ENCODE measurements around the gene EPHA4. TPM values are rescaled to one million over a fixed set of nuclear protein-coding genes. Genes with fewer than 3 reads are reported as not detected.

The EPHA4 gene
- total and polyA plus RNA-seq, 5 experiments from 2014 or later = 0.41 to 9.7 (median 4.5) TPM

DNA sequence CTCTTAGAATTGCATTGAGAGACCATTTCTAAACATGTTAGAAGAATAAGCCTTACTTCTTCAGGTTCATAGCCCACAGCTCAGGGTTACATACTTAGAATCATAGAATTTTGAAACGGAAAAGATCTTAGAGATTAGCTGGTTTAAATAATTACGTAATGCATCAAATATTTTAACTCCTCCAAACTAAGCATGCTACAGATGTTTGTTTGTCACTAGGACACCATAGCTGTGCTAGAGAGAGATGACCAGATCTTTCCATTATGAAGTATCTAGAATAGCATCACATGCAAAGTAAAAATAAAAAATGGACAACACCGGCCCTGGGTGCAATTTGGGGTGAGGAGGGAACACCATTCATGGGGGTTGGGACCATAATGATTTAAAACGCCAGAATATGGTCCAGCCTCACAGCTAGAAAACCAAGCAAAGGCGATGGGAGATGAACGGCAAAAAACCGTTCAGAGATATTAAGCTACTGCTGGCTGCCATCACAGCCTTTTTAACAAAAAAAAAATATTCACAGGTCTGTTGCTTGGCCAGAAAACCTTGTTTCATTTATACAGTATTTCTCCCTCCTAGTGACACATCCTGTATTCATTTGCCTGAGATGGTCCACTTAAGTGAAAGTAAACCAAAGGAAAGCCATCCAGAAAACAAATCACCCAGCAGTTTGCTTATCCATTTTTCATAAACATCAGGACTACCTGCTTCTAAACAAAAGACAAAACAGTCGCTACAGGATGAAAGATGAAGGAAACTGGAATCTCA lies 94.2 kb downstream of the EPHA4 start:
- POLR2A ChIA-PET = no interaction called here
- peaks cover 0 to 3% (median 0%) of the 10 kb centered on the region in 5 donors for H3K27me3 Mint-ChIP-seq
- ATAC-seq (no peak), DNase-seq (no peak)
- no peak overlapping the region for H3K4me3 Mint-ChIP-seq
- peaks cover 0 to 1% (median 0%) of the 10 kb centered on the region in 9 donors for H3K9me3 Mint-ChIP-seq
- no peak overlapping the region for H3K27ac Mint-ChIP-seq
- no peaks in the 10 kb centered on the region for H3K4me1 Mint-ChIP-seq
- no peaks in the 10 kb centered on the region for H3K36me3 Mint-ChIP-seq

DNA sequence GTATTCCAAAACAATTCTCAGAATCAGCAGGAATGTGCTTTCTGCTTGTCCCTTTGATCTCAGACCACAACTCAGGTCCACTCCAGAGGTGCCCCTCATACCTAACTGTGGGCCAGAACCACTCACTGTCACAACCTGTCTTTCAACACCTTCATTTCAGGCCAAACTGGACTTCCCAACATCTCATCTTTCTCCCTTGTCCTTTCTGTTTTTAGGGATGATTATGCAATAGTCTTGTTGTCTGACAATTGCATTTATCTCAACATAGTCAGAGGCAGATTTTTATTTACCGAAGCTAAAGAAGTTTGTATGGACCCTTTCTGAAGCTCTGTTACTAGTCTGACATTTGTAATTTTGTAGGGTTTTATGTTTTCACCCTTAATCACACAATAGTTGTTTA lies 95.9 kb downstream of the EPHA4 start:
- no peak for ATAC-seq
- Mint-ChIP-seq H3K4me3 (no peak overlapping the region), H3K9me3 (peaks cover 0 to 1% (median 0%) of the 10 kb centered on the region in 9 donors), H3K36me3 (no peaks in the 10 kb centered on the region), H3K4me1 (no peaks in the 10 kb centered on the region), H3K27me3 (peaks cover 0 to 3% (median 0%) of the 10 kb centered on the region in 5 donors), H3K27ac (no peak overlapping the region)
- POLR2A ChIA-PET = no interaction called here
- no peak for DNase-seq

DNA sequence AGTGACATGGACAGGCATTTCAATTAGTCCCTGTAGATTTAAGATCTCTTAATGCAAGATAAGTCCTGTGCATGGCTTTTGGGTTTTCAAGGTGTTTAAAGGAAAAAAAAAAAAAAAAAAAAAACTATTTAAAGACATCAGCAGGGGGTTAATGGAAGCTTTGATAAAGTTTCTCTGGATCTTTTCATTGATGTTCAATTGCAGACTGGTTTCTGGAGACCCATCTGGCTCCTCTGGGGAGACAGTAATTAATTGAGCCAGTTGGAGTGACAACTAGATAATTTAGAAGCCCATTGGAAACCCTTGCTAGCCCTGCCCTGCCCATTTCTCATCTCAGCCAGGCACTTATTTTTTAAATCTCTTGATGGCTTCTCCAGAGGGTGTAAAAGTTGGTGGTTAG lies 98.7 kb downstream of the EPHA4 start:
- Mint-ChIP-seq H3K27ac (no peak overlapping the region), H3K4me3 (no peak overlapping the region), H3K9me3 (peaks cover 0 to 1% (median 0%) of the 10 kb centered on the region in 9 donors), H3K27me3 (peaks cover 0 to under 1% (median 0%) of the 10 kb centered on the region in 5 donors), H3K36me3 (no peaks in the 10 kb centered on the region), H3K4me1 (no peaks in the 10 kb centered on the region)
- POLR2A ChIA-PET = no interaction called here
- ATAC-seq (no peak), DNase-seq (no peak)

DNA sequence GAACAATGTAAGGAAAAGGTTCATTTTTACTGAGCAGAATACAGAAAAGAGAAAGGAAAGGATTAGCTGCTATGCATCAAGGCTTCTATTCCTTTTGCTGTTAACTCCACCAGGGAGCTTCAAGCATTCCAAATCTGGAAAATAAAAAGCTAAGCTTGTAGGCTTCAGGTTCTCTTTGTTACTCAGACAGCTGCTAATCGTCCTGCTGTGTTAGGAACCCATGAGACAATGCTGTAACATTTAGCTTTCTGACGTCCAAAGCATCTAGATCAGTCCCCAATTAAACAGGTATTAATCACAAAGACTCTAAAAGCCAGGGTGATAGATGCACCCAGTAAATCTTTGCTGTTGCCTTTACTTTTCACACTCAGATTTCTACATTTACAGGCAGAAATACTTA lies 103.8 kb downstream of the EPHA4 start:
- H3K27me3 Mint-ChIP-seq = peaks cover 0 to 5% (median 0%) of the 10 kb centered on the region in 5 donors
- POLR2A ChIA-PET = no interaction called here
- no peak overlapping the region for H3K4me3 Mint-ChIP-seq
- H3K27ac Mint-ChIP-seq = no peak overlapping the region
- H3K4me1 Mint-ChIP-seq = peaks cover 0 to 36% (median 1%) of the 10 kb centered on the region in 4 donors
- H3K36me3 Mint-ChIP-seq = no peaks in the 10 kb centered on the region
- ATAC-seq (no peak), DNase-seq (no peak)
- no peaks in the 10 kb centered on the region for H3K9me3 Mint-ChIP-seq

DNA sequence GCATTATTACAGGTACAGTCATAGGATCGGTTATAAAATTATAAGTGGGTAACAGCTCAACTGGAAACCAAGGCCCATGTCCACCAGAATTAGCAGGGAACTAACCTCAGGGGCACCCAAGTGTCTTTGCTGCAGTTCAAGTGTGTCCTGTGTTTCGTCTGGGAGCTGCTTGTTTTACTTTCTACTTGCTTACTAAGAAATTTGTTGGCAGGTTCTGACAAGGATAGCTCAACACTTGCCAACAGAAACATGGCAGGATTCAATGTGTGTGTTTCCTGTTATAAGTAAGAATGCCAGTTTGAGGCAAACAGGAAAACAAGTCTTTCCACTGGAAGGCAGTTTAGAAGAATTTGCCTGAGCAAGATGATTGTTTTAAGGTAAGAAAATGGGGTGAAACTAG lies 104.5 kb downstream of the EPHA4 start:
- DNase-seq (no peak), ATAC-seq (no peak)
- H3K27me3 Mint-ChIP-seq = peaks cover 0 to 8% (median 0%) of the 10 kb centered on the region in 5 donors
- H3K4me1 Mint-ChIP-seq = peaks cover 0 to 43% (median 4%) of the 10 kb centered on the region in 4 donors
- POLR2A ChIA-PET = no interaction called here
- no peaks in the 10 kb centered on the region for H3K9me3 Mint-ChIP-seq
- peak overlapping the region in 1 of 10 donors; percentile 0 for H3K27ac Mint-ChIP-seq
- no peaks in the 10 kb centered on the region for H3K36me3 Mint-ChIP-seq
- H3K4me3 Mint-ChIP-seq = no peak overlapping the region

DNA sequence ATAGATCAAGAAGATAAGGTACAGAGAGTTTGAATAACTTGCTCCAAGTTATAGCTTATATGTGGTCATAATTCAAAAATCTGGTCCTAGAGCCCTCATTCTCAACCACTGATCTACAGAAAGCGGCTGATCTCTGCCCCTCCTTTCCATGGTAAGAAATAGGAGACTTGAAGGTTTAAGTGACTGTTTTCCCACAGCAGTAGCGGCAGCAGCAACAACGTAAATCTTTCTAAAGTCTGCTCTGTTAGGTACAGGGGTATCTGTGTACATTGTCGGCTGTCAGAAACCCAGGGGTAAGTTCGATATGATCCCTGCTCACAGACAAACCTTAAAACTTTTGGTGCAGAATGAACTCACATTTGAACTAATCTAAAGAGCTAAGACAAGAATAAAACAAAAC lies 105.4 kb downstream of the EPHA4 start:
- Mint-ChIP-seq H3K27ac (peak overlapping the region in 1 of 10 donors; percentile 68), H3K36me3 (no peaks in the 10 kb centered on the region), H3K27me3 (peaks cover 0 to 8% (median 0%) of the 10 kb centered on the region in 5 donors), H3K4me1 (peaks cover 0 to 46% (median 5%) of the 10 kb centered on the region in 4 donors), H3K9me3 (no peaks in the 10 kb centered on the region), H3K4me3 (no peak overlapping the region)
- POLR2A ChIA-PET = no interaction called here
- ATAC-seq = no peak
- DNase-seq = no peak

DNA sequence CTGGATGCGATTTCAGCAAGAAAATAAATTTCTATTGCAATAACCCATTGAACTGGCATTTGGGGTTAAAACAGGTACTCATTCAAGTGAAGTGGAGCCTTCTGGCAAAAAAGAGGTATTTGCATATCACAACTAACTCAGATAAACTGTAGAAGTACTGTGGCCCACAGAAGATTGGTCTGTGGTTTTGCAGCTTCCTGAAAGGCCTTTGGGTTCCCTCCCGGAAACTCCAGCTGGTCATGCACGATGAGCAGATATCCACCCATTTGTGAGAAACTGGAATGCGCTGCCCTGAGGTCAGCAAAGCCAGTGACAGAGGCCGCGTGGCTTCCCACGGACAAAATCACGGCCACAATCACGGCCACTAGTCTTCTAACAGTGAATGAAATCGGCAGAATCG lies 106.3 kb downstream of the EPHA4 start:
- peaks cover 0 to 46% (median 5%) of the 10 kb centered on the region in 4 donors for H3K4me1 Mint-ChIP-seq
- no peak for ATAC-seq
- H3K27ac Mint-ChIP-seq = peak overlapping the region in 2 of 10 donors; percentile 28 to 68
- H3K27me3 Mint-ChIP-seq = peaks cover 0 to 8% (median 0%) of the 10 kb centered on the region in 5 donors
- peak overlapping the region in 1 of 10 donors; percentile 40 for H3K4me3 Mint-ChIP-seq
- POLR2A ChIA-PET = no interaction called here
- peak in 1 of 10 donors; percentile 1 for DNase-seq
- no peaks in the 10 kb centered on the region for H3K36me3 Mint-ChIP-seq
- no peaks in the 10 kb centered on the region for H3K9me3 Mint-ChIP-seq

DNA sequence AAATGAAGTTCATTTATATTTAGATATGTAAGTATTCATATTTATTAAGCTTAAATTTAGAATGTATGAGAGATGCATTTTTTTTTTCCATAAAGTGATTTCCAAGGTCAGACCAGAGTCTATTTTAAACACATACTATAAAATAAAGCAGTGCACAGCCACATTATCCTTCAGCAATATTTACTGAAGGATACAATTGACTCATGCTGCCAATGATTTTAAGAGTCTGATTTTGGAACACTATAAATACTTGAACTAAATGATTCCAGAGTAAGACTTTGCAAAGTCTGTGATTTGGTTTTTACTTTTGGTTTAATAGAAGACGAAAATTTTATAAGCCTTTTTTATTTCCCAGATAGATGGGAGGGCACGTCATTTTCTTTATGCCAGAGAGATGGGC lies 107.1 kb downstream of the EPHA4 start:
- POLR2A ChIA-PET = no interaction called here
- H3K4me3 Mint-ChIP-seq = no peak overlapping the region
- no peaks in the 10 kb centered on the region for H3K36me3 Mint-ChIP-seq
- peak overlapping the region in 1 of 10 donors; percentile 68 for H3K27ac Mint-ChIP-seq
- no peak for DNase-seq
- H3K9me3 Mint-ChIP-seq = no peaks in the 10 kb centered on the region
- no peak for ATAC-seq
- peaks cover 0 to 46% (median 5%) of the 10 kb centered on the region in 4 donors for H3K4me1 Mint-ChIP-seq
- peaks cover 0 to 9% (median 1%) of the 10 kb centered on the region in 5 donors for H3K27me3 Mint-ChIP-seq

DNA sequence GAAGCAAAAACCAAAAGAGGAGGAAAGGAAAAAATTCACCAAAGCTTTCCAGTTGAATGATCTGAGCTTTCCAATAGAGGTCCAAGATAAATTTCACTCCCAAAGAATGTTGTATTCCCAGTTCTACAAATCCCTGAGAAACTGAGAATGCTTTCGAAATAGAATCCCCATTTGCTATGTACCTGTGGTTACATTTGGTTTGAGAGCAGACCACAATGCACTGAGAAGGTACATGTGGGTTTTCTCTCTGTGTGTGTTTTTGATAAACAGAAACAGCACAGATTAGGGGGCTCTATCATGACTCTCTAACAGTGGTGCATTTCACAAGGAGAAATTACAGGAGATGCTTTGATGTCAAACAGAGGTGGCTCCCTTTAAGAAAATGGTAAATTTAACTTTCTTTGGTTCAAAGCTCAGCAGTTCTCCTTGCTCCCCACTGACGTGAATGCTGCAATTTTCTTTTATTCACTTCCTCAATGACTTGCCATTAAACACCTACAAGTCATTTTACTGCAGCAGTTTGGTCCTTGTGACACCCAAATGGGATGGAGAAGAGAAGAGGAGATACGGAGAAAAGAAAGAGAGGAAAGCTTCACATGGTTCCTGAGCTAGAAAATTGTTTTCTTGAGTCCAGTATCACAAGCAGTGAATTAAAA lies 108.7 kb downstream of the EPHA4 start:
- H3K36me3 Mint-ChIP-seq = no peaks in the 10 kb centered on the region
- peak overlapping the region in 2 of 10 donors; percentile 2 to 5 for H3K4me3 Mint-ChIP-seq
- H3K27me3 Mint-ChIP-seq = peaks cover 0 to 14% (median 11%) of the 10 kb centered on the region in 5 donors
- POLR2A ChIA-PET = no interaction called here
- DNase-seq (no peak), ATAC-seq (no peak)
- peak overlapping the region in 2 of 10 donors; percentile 40 to 66 for H3K27ac Mint-ChIP-seq
- H3K4me1 Mint-ChIP-seq = peaks cover 0 to 46% (median 5%) of the 10 kb centered on the region in 4 donors
- H3K9me3 Mint-ChIP-seq = no peaks in the 10 kb centered on the region

DNA sequence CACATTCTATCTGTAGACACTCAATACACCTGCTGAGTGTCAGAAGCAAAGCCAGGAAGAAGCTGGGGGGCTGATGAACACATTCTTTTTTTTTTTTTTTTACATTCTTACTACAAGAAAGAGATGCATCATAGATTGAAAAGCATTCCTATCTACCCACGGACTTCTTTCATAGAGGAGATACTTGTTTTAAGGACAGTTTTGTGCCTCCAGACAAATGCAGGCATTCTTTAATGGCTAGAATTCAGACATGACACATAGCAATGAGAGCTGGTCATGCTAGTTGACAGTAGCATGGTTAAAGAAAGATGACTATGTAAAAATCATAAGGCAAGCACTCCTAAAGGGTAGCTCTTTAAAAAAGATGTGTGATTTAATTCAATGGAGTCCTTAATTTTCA lies 110.2 kb downstream of the EPHA4 start:
- ATAC-seq (no peak), DNase-seq (no peak)
- H3K36me3 Mint-ChIP-seq = no peaks in the 10 kb centered on the region
- POLR2A ChIA-PET = no interaction called here
- peaks cover 0 to 43% (median 5%) of the 10 kb centered on the region in 4 donors for H3K4me1 Mint-ChIP-seq
- H3K9me3 Mint-ChIP-seq = no peaks in the 10 kb centered on the region
- no peak overlapping the region for H3K27ac Mint-ChIP-seq
- peaks cover 0 to 15% (median 11%) of the 10 kb centered on the region in 5 donors for H3K27me3 Mint-ChIP-seq
- H3K4me3 Mint-ChIP-seq = no peak overlapping the region

DNA sequence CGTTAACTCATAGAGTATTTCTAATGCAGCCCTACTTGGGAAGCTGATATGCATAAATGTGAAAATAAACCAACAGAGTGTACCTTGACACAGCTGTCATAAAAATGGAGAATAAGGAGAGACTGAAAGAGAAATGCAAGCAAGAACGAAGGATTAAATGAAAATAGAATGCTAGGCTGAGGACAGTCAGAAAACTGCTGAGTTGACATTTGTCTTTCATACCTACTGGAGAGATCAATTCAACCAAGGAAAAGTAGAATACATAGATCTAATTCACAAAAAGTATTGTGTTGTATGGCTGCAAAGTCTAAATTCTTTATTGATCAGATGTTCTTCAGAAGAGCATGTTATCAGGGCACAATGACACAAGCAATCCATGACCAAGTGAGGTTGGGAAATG lies 112.0 kb downstream of the EPHA4 start:
- DNase-seq (no peak), ATAC-seq (no peak)
- Mint-ChIP-seq H3K4me3 (no peak overlapping the region), H3K27me3 (peaks cover 0 to 15% (median 10%) of the 10 kb centered on the region in 5 donors), H3K27ac (no peak overlapping the region), H3K36me3 (no peaks in the 10 kb centered on the region), H3K9me3 (no peaks in the 10 kb centered on the region), H3K4me1 (peaks cover 0 to 25% (median 10%) of the 10 kb centered on the region in 4 donors)
- POLR2A ChIA-PET = no interaction called here

DNA sequence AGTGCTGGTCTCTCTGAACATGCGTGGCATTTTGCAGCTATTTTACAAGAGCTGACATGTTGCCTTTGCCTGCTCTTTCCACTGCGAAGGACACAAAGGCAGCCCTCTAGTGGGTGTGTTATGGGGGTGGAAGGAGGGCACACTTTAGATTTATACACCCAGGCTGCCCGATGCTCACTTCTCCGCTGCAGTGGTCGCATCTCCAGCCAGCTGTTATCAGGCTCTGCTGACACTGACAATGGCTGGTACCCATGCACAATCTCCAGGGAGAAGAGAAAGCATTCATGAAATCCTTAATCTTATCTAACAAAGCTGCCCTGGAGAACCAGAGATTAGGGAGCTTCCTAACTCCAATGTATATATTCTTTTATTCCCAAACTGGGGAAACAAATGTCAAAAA lies 113.5 kb downstream of the EPHA4 start:
- Mint-ChIP-seq H3K27me3 (peaks cover 0 to 12% (median 9%) of the 10 kb centered on the region in 5 donors), H3K4me1 (peaks cover 0 to 14% (median 7%) of the 10 kb centered on the region in 4 donors), H3K36me3 (no peaks in the 10 kb centered on the region), H3K9me3 (no peaks in the 10 kb centered on the region), H3K27ac (no peak overlapping the region), H3K4me3 (no peak overlapping the region)
- POLR2A ChIA-PET = no interaction called here
- no peak for DNase-seq
- ATAC-seq = no peak

DNA sequence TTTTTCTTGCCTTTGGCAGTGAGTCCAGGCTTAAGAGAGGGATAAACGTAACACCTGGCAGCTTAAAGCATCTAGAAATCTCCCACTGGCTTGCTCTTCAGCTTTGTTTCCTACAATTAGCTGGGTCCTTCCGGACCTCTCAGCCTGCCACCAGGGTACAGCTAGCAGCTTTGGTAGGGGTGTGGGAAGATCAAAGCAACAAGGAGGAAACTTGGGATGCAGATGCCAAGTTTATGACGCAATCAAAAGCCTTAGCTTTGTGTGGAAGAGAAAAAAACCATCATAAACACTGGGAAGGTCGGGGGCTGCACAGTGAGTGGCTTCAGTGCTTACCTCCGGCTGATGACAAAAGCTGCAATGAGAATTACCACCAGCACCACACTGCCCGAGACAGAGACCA lies 116.9 kb downstream of the EPHA4 start:
- POLR2A ChIA-PET = no interaction called here
- Mint-ChIP-seq H3K9me3 (no peaks in the 10 kb centered on the region), H3K4me1 (peaks cover 0 to 6% (median 3%) of the 10 kb centered on the region in 4 donors), H3K27me3 (peaks cover 0 to 11% (median 7%) of the 10 kb centered on the region in 5 donors), H3K27ac (no peak overlapping the region), H3K36me3 (no peaks in the 10 kb centered on the region), H3K4me3 (no peak overlapping the region)
- DNase-seq (no peak), ATAC-seq (no peak)

Measured in naive thymus-derived CD8-positive, alpha-beta T cell (primary cell).